HG03175 (cell line): Measurements from ENCODE around the gene SPTBN4.
"Not testable (repeated sequence)": the region's sequence is repeated elsewhere in the genome, so short reads cannot be mapped to it uniquely, and the experiment has no call there.

Experiments
- ATAC-seq: cut with Tn5 transposase; IDR thresholded peaks from one replicate; pipeline ENCODE4 v1.9.1; 2021; ENCODE audit warnings: mild to moderate bottlenecking, moderate library complexity; ENCODE audit not compliant: unreplicated experiment

SPTBN4 gene

DNA sequence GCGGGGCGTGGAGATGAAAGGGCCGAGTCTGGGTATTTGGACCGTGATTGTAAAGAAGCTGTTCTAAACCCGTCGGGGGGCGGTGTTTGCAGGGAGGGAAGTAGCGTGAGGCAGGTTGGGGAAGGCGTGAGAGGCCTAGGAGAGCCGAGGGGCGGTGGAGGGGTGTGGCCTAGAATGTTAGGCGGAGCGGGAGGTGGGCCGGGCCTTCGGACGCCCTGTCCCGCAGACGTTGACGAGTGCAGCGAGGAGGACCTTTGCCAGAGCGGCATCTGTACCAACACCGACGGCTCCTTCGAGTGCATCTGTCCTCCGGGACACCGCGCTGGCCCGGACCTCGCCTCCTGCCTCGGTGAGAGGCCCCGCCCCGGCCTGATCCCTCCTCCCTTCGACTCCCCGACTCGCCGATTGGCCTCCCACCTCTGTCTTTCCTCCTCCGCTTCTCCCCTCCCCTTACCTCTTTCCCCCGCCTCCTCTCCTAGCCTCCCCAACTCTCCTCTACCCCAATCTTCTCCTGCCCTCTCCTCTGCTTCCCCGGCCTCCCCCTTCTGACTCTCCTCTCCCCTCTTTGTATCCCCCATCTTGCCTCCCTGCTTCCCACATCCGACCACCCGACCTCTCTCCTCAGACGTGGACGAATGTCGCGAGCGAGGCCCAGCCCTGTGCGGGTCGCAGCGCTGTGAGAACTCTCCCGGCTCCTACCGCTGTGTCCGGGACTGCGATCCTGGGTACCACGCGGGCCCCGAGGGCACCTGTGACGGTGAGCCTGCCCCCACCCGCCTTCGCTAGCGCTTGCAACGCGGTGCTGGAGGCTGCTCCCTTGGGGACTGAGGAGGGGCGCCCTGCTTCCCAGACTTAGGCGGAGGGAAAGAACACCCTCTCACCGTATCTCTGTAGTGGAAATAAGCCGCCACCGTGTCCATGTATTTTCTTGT is 147.2 kb downstream of the SPTBN4 start:
- peak; percentile 49 for ATAC-seq

DNA sequence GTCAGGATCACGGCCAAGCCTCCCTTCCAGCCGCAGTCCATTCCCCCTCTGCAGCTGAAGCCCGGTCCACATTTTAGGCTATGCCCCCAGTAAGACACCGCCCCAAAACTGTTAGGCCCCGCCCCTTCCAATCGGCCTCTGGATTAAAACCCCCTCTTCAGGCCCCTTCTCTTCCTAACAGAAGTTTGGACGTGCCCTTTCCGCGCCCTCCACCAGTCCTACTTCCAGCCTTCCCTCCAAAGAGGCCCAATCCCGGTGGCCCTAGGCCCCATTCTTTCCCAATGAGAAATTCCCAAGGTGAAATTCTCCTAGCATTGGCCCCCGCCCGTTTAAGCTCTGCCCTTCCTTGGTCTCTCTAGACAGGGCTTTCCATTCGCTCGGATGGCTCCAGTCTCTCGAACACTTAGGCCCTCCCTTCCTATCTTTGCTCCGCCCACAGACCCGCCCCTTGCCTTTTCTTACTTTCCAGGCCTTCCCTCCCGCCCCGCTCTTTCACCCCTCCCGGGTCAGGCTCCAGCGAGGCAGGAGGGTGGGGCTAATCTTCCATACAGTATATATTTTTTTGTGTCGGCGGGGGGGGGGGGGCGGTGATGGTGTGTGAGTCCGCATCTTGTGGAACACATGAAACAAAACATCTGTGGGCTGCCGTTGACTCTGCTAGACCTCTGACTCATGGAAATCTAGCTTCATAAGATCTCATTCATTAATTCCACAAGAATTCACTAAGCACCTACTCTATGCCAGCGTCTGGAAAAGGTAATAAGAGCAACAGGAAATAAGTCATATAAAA is 148.0 kb downstream of the SPTBN4 start:
- no peak for ATAC-seq

DNA sequence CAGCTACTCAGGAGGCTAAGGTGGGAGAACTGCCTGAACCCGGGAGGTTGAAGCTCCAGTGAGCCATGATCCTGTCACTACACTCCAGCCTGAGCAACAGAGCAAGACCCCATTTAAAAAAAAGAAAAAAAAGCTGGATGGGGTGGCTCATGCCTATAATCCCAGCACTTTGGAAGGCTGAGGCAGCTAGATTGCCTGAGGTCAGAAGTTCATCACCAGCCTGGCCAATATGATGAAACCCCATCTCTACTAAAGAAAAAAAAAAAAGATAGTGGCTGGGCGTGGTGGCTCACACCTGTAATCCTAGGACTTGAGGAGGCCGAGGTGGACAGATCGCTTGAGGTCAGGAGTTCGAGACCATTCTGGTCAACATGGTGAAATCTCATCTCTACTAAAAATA is 149.4 kb downstream of the SPTBN4 start:
- ATAC-seq: no peak

DNA sequence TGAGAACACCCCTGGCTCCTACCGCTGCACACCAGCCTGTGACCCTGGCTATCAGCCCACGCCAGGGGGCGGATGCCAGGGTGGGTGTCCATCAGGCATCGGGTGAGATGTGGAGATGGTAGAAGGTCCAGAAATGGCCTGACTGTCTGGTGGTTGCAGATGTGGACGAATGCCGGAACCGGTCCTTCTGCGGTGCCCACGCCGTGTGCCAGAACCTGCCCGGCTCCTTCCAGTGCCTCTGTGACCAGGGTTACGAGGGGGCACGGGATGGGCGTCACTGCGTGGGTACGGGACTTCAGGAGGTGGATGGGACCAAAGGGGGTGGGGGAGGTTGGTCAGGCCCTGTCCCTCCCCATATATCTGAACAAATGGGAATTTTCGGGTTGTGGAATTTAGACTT is 150.1 kb downstream of the SPTBN4 start:
- ATAC-seq: no peak

DNA sequence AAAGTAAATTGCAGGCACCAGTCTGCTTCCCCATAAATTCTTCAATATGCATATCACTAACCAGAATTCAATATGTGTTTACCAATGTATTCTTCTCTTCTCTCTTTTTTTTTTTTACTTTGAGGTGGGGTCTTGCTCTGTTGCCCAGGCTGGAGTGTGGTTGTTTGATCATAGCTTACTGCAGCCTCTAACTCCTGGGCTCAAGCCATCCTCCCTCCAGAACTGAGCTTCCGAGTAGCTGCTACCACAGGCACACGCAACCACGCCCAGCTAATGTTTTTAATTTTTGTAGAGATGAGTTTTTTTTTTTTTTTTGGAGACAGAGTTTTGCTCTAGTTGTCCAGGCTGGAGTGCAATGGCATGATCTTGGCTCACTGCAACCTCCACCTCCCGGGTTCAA is 151.2 kb downstream of the SPTBN4 start:
- no peak for ATAC-seq

DNA sequence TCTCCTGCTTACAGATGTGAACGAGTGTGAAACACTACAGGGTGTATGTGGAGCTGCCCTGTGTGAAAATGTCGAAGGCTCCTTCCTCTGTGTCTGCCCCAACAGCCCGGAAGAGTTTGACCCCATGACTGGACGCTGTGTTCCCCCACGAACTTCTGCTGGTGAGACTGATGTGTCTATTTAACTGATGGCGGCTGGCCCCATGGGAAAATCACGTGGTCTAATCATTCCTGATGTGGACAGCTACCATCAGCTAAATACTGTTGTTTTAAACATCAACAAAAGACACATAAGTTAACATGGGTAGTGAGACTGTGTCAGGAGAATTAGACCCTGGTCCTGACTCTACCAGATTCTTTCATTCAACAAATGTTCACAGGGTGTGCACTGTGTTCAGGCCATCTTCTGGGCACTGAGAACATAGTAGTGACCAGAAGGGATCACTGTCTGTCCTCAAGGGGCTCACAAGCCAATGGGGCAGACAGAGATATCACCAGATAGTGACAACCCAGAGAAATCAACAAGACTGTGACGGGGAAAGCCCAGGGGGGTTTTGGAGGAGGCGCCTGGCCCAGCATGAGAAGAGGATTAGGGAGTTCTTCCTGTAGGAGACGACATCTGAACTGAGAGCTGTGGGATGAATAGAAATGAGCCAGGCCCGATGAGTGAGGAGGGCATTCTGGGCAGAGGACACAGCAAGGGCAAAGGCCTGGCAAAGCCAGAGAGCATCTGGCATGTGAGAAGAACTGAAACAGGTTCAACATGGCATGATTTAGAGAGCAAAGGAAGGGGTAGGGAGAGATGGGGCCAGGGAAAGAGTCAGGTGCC is 152.7 kb downstream of the SPTBN4 start:
- ATAC-seq: no peak

DNA sequence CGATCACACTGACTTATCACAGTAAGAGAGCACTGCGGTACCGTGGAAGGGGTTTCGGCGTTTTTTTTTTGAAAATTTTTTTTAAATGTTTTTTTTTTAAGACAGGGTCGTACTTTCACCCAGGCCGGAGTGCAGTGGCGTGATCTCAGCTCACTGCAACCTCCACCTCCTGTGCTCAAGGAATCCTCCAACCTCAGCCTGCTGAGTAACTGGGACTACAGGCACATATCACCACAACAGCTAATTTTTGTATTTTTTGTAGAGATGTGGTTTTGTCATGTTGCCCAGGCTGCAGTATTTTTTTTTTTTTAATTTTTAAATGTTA is 153.3 kb downstream of the SPTBN4 start:
- no peak for ATAC-seq

DNA sequence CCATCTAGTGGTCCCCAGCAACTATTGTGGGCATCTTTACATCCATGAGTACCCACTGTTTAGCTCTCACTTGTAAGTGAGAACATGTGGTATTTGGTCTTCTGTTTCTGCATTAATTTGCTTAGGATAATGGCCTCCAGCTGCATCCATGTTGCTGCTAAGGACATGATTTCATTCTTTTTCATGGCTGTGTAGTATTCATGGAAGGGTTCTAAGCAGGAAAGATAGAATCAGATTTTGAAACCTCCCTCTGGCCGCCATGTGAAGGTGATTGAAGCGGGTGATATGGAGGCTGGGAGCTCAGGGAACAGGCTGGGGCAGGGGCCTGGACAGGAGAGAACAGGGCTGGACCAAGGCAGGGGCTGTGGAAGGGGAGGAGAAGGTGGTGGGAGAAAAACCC is 154.5 kb downstream of the SPTBN4 start:
- ATAC-seq: no peak

DNA sequence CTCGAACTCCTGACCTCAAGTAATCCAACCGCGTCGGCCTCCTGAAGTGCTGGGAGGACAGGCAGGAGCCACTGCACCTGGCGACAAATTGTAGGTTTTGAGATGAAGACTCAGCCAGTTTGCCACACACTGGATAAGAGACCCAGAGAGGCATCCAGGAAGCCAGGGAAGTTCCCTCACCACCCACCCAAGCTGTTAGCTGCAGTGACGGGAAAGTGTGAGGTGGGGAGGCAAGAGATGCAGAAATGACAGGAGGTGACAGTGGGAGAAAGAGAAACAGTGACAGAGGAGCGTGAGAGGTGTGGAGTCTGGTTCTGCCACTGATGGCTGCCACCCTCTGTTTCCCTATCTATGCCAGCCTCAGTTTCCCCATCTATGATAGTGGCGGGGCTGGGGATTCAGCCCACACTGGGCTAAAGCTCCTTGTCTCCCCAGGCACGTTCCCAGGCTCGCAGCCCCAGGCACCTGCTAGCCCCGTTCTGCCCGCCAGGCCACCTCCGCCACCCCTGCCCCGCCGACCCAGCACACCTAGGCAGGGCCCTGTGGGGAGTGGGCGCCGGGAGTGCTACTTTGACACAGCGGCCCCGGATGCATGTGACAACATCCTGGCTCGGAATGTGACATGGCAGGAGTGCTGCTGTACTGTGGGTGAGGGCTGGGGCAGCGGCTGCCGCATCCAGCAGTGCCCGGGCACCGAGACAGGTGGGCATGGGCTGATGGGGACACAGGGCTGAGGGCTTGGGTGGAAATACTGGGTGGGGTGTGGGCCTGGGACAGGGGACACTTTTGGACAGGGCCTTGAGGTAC is 155.4 kb downstream of the SPTBN4 start:
- no peak for ATAC-seq

DNA sequence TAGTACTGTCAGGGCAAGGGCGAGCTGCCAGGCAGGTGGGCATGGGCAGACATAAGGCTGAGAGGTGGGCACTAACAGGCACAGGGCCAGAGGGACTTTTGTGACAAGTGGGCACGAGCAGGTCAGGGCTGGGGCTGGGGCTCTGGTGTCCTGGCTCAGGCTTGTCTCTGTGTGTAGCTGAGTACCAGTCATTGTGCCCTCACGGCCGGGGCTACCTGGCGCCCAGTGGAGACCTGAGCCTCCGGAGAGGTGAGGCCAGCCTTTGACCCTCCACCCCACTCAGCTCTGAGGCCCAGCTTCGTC is 155.9 kb downstream of the SPTBN4 start:
- no peak for ATAC-seq

DNA sequence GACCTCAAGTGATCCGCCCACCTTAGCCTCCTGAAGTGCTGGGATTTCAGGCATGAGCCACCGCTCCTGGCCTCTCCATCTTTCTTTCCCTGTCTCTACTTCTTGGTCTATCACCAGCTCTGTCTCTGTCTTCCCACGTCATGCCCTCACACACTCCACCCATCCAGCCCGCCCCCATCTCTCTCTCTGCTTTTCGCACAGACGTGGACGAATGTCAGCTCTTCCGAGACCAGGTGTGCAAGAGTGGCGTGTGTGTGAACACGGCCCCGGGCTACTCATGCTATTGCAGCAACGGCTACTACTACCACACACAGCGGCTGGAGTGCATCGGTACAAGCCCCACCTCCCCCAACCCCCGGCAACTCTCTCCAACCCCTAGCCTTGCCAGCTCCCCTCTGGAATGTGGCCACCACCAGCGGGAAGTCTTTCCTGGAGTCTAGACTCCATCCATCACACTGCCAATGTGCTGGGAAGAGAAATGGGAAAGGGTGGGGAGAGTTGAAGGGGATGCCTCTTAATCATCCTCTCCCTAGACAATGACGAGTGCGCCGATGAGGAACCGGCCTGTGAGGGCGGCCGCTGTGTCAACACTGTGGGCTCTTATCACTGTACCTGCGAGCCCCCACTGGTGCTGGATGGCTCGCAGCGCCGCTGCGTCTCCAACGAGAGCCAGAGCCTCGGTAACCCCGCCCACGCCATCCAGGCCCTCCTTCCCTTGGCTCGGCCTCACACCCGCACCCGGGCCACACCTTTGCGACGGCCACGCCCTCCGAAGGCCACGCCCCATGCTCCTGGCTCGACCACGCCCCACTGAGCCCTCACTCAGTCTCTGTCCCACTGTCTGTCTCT is 156.8 kb downstream of the SPTBN4 start:
- ATAC-seq: no peak

DNA sequence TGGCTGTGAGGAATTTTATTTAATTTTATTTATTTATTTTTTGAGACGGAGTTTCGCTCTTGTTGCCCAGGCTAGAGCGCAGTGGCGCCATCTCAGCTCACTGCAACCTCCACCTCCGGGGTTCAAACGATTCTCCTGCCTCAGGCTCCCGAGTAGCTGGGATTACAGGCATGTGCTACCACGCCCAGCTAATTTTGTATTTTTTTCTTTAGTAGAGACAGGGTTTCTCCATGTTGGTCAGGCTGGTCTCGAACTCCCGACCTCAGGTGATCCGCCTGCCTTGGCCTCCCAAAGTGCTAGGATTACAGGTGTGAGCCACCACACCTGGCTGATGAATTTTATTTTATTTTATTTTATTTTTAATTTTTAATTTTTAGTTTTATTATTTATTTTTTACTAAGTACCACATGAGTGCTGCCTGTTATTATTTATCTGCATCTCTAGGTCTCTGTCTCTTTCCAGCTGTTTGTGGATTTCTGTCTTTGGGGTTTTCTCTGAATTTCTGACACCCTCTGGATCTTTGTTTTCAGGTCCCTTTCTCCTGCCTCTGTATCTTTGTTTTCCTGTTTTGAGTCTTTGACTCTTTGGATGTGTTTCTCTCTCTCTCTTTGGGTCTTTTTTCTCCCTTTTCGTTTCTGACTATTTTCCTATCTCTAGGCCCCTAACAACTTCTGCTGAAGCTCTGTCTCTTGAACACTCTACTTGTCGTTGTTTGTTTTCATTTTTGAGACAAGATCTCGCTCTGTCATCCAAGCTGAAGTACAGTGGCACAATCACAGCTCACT is 157.8 kb downstream of the SPTBN4 start:
- ATAC-seq: not testable (repeated sequence)

DNA sequence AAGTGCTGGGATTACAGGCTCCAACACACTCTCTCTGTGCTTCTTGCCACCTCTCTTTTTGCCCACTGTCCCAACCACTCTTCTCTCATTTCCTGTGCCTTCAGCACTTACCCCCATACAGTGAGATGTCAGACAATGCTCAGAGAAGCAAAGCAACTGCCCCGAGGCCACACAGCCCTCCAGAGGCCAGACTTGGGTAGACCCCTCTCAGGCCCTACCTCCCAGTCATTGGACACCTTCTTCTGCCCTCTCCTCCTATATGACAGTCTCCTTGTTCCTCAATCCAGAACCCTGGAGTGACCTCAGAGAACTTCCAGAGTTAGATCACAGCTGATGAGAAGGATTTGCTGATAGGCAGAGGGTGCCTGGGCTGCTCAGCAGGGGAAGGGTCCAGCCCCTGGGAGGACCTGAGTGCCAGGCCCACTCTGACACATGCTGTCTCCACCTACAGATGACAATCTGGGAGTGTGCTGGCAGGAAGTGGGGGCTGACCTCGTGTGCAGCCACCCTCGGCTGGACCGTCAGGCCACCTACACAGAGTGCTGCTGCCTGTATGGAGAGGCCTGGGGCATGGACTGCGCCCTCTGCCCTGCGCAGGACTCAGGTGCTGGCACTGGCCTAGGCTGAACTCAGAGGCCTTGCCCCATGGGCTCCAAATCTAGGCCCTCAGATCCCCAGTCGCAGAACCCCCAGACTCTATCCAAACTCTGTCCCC is 158.8 kb downstream of the SPTBN4 start:
- no peak for ATAC-seq
